Ectodermal cell (in vitro differentiated cells): ENCODE data around the gene DNAJB1.

ENCODE experiments used
- H3K27ac ChIP-seq: 2 replicates; pipeline ENCODE4 v1.7.0; 2013; ENCODE audit warnings: mild to moderate bottlenecking, low read depth, low read length; ENCODE audit not compliant: insufficient read depth, poor library complexity, severe bottlenecking
- H3K27me3 ChIP-seq: 2 replicates; pipeline ENCODE4 v1.7.0; 2013; ENCODE audit warnings: mild to moderate bottlenecking, low read length; ENCODE audit not compliant: insufficient read depth, control insufficient read depth, poor library complexity, severe bottlenecking
- H3K36me3 ChIP-seq: one replicate; pipeline ENCODE4 v1.7.0; 2013; ENCODE audit warnings: low read length; ENCODE audit not compliant: control insufficient read depth, insufficient read depth
- H3K4me1 ChIP-seq: one replicate; pipeline ENCODE4 v1.7.0; 2013; ENCODE audit warnings: low read length; ENCODE audit not compliant: control insufficient read depth, insufficient read depth
- H3K4me3 ChIP-seq: 2 replicates; pipeline ENCODE4 v1.7.0; 2013; ENCODE audit warnings: low read depth, low read length, control low read depth; ENCODE audit not compliant: insufficient read depth
- H3K9me3 ChIP-seq: 2 replicates; pipeline ENCODE4 v1.7.0; 2013; ENCODE audit warnings: mild to moderate bottlenecking, low read length, moderate library complexity; ENCODE audit not compliant: control insufficient read depth
- WGBS, 2 experiments: methylation state at CpG; one replicate each; pipeline ENCODE4 v1.1.7; 2013; ENCODE audit warnings: missing lambda C conversion rate in 2 of 2; 5-methylcytosine and 5-hydroxymethylcytosine counted together

Gene DNAJB1

DNA sequence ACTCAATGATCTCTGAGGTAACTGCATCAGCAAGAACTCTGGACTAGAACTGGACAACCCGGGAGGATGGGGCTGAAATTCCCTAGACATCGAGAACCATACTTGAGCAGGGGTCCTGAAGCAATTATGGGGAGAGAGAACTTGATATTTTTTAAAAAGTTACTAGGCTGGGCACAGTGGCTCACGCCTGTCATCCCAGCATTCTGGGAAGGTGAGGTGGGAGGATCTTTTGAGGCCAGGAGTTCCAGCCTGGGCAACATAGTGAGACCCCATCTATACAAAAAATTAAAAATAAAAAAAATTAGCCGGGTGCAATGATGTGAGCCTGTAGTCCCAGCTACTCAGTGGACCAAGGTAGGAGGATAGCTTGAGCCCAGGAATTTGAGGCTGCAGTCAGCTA, 2.3 kb upstream of the DNAJB1 start:
- 91 to 93% methylated on average over 4 of the region's 4 CpGs for WGBS, 2 experiments
- Histone ChIP-seq H3K4me1 (no peaks in the 10 kb centered on the region), H3K27ac (no peak overlapping the region), H3K9me3 (no peaks in the 10 kb centered on the region), H3K27me3 (no peaks in the 10 kb centered on the region), H3K36me3 (peaks cover 2% of the 10 kb centered on the region), H3K4me3 (no peak overlapping the region)

DNA sequence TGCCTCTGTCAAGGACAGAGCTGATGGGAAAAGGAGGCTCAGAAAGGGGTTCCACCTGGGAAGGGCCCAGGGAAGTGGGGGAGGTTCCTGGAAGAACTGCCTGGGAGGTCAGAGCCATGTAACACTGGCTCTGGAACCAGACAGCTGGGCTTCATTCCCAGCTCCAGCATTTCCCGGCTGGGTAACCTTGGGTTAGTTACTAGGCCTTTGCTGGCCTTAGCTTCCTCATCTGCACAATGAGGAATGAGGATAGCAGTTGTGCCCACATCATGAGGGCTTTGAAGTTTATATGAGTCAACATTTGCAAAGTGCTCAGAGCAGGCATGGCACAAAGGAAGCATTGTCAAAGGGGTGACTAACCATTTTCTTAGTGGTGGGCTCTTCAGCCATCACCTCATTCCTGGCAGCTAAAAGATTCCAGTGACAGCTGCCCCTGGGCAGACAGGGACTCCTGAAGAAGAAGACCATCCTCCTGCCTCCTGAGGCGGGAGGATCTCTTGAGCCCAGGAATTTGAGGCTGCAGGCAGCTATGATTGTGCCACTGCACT, 1.7 kb upstream of the DNAJB1 start:
- WGBS, 2 experiments, result 69 to 82% methylated on average over 2 of the region's 2 CpGs
- no peak overlapping the region for H3K27ac ChIP-seq
- H3K27me3 ChIP-seq, result no peaks in the 10 kb centered on the region
- peaks cover 8% of the 10 kb centered on the region for H3K36me3 ChIP-seq
- no peak overlapping the region for H3K4me3 ChIP-seq
- H3K9me3 ChIP-seq, result no peaks in the 10 kb centered on the region
- H3K4me1 ChIP-seq, result no peaks in the 10 kb centered on the region

DNA sequence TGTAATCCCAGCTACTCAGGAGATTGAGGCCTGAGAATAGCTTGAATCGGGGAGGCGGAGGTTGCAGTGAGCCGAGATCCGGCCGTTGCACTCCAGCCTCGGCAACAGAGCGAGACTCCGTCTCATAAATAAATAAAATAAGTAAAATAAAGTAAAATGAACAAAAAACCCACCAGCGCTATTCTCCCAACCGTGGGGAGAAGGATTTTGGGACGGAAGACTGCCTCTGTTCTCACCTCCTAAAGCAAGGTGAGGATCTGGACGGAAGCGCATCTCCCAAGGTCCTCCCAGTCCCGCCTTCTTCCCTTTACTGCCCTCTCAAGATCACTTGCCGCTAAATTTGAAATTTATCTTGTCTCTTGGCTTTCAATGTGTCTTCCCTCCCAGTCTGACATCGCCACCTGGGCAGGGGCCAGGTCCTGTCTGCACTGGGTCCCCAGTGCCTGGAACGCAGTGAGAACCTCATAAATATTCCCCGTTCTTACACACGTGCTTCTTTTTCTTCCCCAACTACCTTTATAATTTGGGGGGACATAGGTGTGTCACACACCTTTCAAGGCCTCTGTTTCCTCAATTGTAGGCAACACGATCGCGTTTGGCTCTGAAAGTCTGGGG, 1.2 kb upstream of the DNAJB1 start:
- Histone ChIP-seq H3K27ac (no peak overlapping the region), H3K36me3 (peaks cover 11% of the 10 kb centered on the region), H3K9me3 (no peaks in the 10 kb centered on the region), H3K4me3 (no peak overlapping the region), H3K4me1 (no peaks in the 10 kb centered on the region), H3K27me3 (no peaks in the 10 kb centered on the region)
- WGBS, 2 experiments, result 94 to 95% methylated on average over 19 to 20 of the region's 22 CpGs

DNA sequence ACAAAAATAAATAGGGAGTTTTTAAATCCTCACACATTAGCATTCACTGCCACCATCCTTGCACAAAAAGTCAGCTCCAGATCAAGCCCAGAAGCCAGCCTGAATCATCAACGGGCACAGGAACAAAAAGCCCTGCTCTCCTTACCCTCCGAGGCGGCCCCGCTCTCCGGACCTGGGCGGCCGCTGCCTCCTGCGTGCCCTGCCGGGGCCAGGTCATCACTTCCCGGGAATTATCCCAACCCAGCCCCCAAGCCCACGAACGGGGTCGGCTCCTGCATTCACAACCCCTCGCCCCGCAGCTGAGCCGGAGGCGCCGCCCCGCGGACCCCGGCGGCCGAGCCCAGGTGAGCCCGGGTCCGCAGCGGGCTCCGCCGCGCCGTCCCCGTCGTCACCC, 754 bp downstream of the DNAJB1 start:
- WGBS, 2 experiments, result 0% methylated on average over 32 of the region's 32 CpGs
- H3K4me1 ChIP-seq, result no peaks in the 10 kb centered on the region
- no peak overlapping the region for H3K27ac ChIP-seq
- H3K36me3 ChIP-seq, result peaks cover 11% of the 10 kb centered on the region
- H3K27me3 ChIP-seq, result no peaks in the 10 kb centered on the region
- no peaks in the 10 kb centered on the region for H3K9me3 ChIP-seq
- H3K4me3 ChIP-seq, result peak overlapping the region; percentile 92

DNA sequence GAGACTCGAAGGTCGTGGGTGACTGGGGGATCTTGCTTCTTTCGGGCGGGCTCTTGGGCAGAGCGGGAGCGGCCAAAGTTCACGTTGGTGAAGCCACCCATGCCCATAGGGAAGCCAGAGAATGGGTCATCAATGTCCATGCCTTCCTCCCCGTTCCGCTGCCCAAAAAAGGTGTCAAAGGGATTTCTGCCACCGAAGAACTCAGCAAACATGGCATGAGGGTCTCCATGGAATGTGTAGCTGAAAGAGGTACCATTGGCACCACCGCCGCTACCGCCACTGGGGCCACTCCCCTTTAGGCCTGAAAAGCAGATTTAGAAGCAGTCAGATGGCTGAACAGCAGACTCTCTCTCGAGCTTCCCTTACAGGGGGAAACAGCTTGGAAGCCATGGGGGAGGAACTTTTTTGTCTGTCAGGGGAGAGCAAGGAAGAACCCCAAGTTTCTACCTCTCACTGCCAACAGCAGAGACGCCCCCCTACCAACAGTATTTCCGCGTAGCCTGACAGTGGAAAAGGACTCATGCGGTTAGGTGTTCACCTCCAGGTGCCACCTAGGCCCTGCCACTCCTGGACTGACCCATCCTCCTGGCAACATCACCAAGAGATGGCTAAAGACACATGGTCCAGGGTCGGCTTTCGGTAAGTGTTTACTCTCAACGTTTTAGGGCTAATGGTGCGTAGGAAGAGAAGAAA, 1.3 kb downstream of the DNAJB1 start:
- H3K9me3 ChIP-seq, result no peaks in the 10 kb centered on the region
- H3K4me1 ChIP-seq, result no peaks in the 10 kb centered on the region
- no peak overlapping the region for H3K27ac ChIP-seq
- peaks cover 11% of the 10 kb centered on the region for H3K36me3 ChIP-seq
- 60 to 63% methylated on average over 18 to 20 of the region's 22 CpGs for WGBS, 2 experiments
- H3K27me3 ChIP-seq, result no peaks in the 10 kb centered on the region
- H3K4me3 ChIP-seq, result peak overlapping the region; percentile 92

DNA sequence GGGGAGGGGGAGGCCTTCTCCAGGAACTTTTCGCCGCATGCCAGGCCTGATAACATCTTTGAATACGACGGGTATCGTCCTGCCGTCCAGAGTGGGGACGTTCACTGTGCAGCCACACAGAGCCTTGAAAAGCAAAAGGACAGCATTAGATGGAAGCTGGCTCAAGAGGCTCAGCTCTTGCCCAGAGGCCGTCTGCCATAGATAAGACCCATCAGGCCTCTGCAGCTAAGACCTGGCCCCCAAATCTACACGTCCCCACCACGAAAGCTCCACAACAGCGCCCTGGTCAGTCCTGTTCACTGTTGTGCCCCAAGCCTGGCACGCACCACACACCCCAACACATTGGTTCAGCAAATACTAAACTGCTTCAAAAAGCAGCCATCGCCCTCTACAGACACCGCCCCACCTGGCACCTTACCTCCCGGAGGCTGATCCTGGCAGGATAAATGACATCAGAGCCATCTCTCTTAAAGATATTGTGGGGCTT, 2.1 kb downstream of the DNAJB1 start:
- Histone ChIP-seq H3K9me3 (no peaks in the 10 kb centered on the region), H3K4me3 (no peak overlapping the region), H3K4me1 (no peaks in the 10 kb centered on the region), H3K36me3 (peaks cover 11% of the 10 kb centered on the region), H3K27ac (no peak overlapping the region), H3K27me3 (no peaks in the 10 kb centered on the region)
- 91 to 94% methylated on average over 15 of the region's 15 CpGs for WGBS, 2 experiments

DNA sequence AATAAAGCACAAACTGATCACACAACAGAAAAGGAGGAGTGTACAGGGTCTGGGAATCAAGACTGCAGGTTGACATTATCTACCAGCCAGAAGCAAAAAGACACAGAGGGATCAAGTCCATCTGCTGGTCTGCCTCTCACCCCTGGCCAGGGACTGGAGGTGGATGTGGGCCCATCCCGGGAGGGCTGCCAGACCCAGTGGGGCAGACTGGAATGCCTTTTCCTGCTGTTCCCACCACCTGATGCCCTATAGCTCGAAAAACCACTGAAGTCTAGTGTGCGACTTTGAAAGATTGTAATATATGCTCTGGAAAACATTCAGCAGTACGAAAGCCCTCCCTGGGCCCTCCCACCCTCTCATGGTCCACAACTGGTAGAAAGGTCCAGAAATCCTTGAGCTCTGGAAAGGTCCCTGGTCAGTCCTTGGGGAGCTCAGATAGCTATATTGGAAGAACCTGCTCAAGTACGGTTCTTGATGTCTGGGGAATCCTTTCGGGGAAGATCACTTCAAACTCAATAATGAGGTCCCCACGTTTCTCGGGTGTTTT, 2.6 kb downstream of the DNAJB1 start:
- H3K9me3 ChIP-seq, result no peaks in the 10 kb centered on the region
- peaks cover 11% of the 10 kb centered on the region for H3K36me3 ChIP-seq
- H3K27me3 ChIP-seq, result no peaks in the 10 kb centered on the region
- H3K4me3 ChIP-seq, result no peak overlapping the region
- no peaks in the 10 kb centered on the region for H3K4me1 ChIP-seq
- 95% methylated on average over 8 of the region's 8 CpGs for WGBS, 2 experiments
- H3K27ac ChIP-seq, result no peak overlapping the region

DNA sequence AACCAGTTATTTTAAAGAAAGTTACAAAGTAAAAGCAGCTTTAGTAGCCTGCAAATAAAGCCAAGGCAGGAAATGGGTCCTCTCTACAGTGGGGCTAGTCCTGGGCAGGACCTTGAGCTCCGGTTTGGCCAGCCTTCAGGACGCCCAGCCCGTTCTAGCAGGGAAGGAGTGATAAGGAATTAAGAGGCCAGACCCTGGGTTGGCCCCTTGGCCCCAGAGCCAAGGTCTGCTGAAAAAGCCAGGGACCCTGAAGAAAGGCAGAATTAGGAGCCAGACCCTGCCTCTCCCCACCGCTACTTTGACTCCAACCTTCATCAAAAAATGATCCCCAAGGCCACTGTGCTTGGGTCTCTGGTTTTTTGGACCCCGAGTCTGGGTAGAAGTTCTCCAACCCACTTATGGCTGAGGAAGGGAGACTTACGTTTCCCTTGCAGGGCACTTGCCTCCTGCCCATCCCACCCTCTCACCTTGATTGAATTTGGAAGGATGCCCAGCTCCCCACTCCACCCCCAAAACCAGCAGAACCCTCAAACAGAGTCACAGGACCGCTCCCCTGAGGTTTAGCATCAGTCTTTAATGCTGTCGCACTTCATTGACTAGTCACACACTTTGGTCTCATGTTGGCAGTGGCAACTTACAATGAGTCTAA, 3.9 kb downstream of the DNAJB1 start:
- H3K27ac ChIP-seq, result no peak overlapping the region
- H3K4me3 ChIP-seq, result no peak overlapping the region
- no peaks in the 10 kb centered on the region for H3K4me1 ChIP-seq
- 95 to 97% methylated on average over 8 of the region's 8 CpGs for WGBS, 2 experiments
- no peaks in the 10 kb centered on the region for H3K27me3 ChIP-seq
- peaks cover 11% of the 10 kb centered on the region for H3K36me3 ChIP-seq
- H3K9me3 ChIP-seq, result no peaks in the 10 kb centered on the region

DNA sequence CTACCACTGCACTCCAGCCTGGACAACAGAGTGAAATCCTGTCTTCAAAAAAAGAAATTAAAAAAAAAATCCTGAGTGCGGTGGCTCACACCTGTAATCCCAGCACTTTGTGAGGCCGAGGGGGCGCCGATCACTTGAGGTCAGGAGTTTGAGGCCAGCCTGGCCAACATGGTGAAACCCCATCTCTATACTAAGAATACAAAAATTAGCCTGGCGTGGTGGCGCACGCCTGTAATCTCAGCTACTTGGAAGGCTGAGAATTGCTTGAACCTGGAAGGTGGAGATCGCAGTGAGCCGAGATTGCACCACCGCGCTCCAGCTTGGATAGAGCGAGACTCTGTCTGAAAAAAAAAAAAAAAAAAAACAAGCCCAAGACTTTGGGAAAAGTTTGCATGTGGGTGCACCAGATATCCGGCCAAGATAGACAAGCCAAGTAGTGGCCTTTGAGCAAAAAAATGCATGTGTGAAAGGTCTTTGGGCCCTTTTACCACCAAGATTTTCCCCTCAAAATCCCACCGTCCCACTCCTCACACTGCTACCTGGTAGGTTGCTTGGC, 5.7 kb downstream of the DNAJB1 start:
- Histone ChIP-seq H3K4me1 (no peaks in the 10 kb centered on the region), H3K27me3 (no peaks in the 10 kb centered on the region), H3K27ac (no peak overlapping the region), H3K9me3 (no peaks in the 10 kb centered on the region), H3K4me3 (no peak overlapping the region), H3K36me3 (peaks cover 11% of the 10 kb centered on the region)
- 93 to 96% methylated on average over 14 of the region's 14 CpGs for WGBS, 2 experiments

DNA sequence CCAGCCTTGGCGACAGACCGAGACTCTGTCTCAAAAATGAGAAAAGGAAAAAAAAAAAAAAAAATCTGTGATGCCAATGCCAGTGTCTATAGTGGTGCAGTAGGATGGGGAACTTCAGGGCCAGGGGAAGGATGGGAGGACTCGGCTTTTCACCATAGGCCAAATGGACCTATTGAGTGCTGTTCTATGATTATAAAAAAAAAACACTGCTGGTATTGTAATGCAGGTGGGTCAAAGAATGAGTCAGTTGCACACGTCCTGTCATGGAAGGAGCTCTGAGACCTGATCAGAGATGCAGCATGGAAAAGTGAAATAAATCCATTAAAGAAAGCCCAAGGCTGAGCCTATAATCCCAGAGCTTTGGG, 7.0 kb downstream of the DNAJB1 start:
- WGBS, 2 experiments, result 86 to 94% methylated on average over 4 of the region's 4 CpGs
- no peak overlapping the region for H3K4me3 ChIP-seq
- H3K9me3 ChIP-seq, result no peaks in the 10 kb centered on the region
- H3K27me3 ChIP-seq, result no peaks in the 10 kb centered on the region
- H3K36me3 ChIP-seq, result peaks cover 11% of the 10 kb centered on the region
- H3K4me1 ChIP-seq, result no peaks in the 10 kb centered on the region
- H3K27ac ChIP-seq, result no peak overlapping the region
